Hair follicular keratinocyte (primary cell): ENCODE data around the gene C10orf105. TPM values are rescaled to one million over a fixed set of nuclear protein-coding genes. Genes with fewer than 3 reads are reported as not detected.

Experiments used
- total RNA-seq: library from RNA; depleted of rRNA; stranded (reverse); fragments of >200 nt; gene quantifications from 2 replicates; pipeline ENCODE4 v1.2.3, GENCODE V29; 2015

The C10orf105 gene, protein sequence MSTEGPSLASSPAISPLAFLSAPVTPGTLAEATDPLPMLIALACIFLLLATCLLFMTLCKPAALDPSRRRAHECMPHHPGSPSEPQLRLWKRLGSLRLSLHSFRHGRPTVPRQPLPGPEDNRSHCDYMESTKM
- total RNA-seq = not detected in 2 replicates

DNA sequence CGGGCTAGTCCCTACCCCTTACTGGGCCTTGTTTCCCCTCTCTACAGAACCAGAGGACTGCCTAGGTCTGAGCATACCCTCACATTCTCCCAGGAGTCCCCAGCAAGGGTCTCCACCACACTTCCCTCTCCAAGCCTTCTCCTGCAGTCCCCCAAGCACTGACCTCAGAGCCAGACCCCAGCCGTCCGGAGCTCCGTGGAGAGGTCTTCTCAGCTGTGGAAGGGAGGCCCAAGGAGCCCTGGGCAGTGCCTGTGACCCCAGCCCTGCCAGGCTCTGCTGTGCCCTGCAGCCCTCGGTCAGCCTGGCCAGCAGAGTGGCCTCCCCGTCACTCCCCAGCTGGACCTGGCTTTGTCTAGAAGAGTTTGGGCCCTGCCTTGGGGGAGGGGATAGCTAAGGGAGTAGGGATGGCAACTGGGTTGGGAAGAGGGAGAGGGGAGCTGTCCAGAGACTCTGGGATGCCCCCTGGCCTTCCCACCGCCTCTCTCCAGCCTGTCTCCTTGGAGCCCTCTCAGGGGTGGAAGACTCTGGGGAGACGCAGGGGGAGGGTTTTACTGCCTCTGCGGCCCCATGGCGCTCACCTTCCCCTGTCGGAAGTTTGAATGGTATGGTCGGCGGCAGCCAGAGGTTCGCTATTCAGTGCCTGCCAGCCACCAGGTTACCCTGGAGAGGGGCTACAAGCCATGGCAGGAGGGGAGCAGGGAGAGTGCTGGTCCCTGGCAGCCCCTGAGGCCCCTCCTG is at the start of gene C10orf105:
TSS of gene C10orf105 (minus strand) at position 315 of the 738 bp plus-strand sequence. CDS start 3,441 bp downstream, outside the sequence.

Other genes starting within 250 kb of the C10orf105 start
- 10.1 and 20.5 TPM in 2 replicates for gene VSIR, start 53.7 kb upstream of the C10orf105 start, total RNA-seq
- 334 and 507 TPM in 2 replicates for gene PSAP, start 131.5 kb upstream of the C10orf105 start, total RNA-seq
- 17.1 and 18.3 TPM in 2 replicates for gene CHST3, start 244.6 kb upstream of the C10orf105 start, total RNA-seq